Activated B cell treated with CpG ODN at 0.5 μM for 24 hours (primary cell): ENCODE measurements around the gene RYR2. TPM values are rescaled to one million over a fixed set of nuclear protein-coding genes. Genes with fewer than 3 reads are reported as not detected.

Experiments
- ATAC-seq: fragments of 200-7000 bp; cut with Tn5 transposase; one replicate; pipeline ENCODE4 v1.10.0; 2021; ENCODE audit warnings: low read depth, mild to moderate bottlenecking, moderate library complexity
- CTCF ChIA-PET: fragments of 350-600 bp; sonication (Branson Sonifier 250); formaldehyde crosslinking; loops from one replicate; lab custom pipeline; 2021; ENCODE audit warnings: antibody characterized with exemption; lab: Charles Lee
- POLR2A ChIA-PET: fragments of 350-600 bp; sonication (Branson Sonifier 250); formaldehyde crosslinking; loops from one replicate; lab custom pipeline; 2021; ENCODE audit warnings: antibody characterized with exemption; lab: Charles Lee
- DNase-seq: peaks from one replicate; pipeline ENCODE4 v3.0.0; 2022
- H3K27ac Mint-ChIP-seq: one replicate; pipeline ENCODE4 v1.8.0; 2020; ENCODE audit warnings: mixed read lengths
- H3K27me3 Mint-ChIP-seq: one replicate; pipeline ENCODE4 v1.8.0; 2021; ENCODE audit warnings: mixed read lengths
- H3K36me3 Mint-ChIP-seq: one replicate; pipeline ENCODE4 v1.8.0; 2021; ENCODE audit warnings: low read depth, mixed read lengths
- H3K4me1 Mint-ChIP-seq: one replicate; pipeline ENCODE4 v1.8.0; 2021; ENCODE audit warnings: mixed read lengths
- H3K4me3 Mint-ChIP-seq: one replicate; pipeline ENCODE4 v1.8.0; 2020; ENCODE audit warnings: mild to moderate bottlenecking, mixed read lengths
- H3K9me3 Mint-ChIP-seq: one replicate; pipeline ENCODE4 v1.8.0; 2020; ENCODE audit warnings: mixed read lengths
- CTCF ChIP-seq: fragments of 200-600 bp; IDR thresholded peaks from one replicate; pipeline ENCODE4 v1.8.0; 2022; ENCODE audit warnings: antibody characterized with exemption, mild to moderate bottlenecking
- intact Hi-C: fragments of 100-400 bp; cut with micrococcal nuclease; formaldehyde crosslinking; loops from one replicate; pipeline ENCODE4 v1.15.1; 2024
- total RNA-seq: library from RNA; stranded (reverse); gene quantifications from 2 replicates; pipeline ENCODE4 v1.2.3, GENCODE V29; 2022

The RYR2 gene
- total RNA-seq, 1 donor from 2014 or later, result not detected

GRCh38 chr1:237711281-237711680 is 669.3 kb downstream of the RYR2 start:
- POLR2A ChIA-PET, result no interaction called here
- no peak for TF ChIP-seq CTCF

GRCh38 chr1:237712082-237712481 is 670.1 kb downstream of the RYR2 start:
- intact Hi-C loops, result no loop called here
- DNase-seq, result no peak
- no peak for ATAC-seq
- Mint-ChIP-seq H3K4me1 (no peaks in the 10 kb centered on the region), H3K27ac (no peak overlapping the region), H3K27me3 (no peaks in the 10 kb centered on the region), H3K36me3 (no peaks in the 10 kb centered on the region), H3K4me3 (no peak overlapping the region), H3K9me3 (no peaks in the 10 kb centered on the region)
- no peak for TF ChIP-seq CTCF
- CTCF ChIA-PET, result no interaction called here
- POLR2A ChIA-PET, result no interaction called here

More at GRCh38 chr1:237711281-237711680, 669.3 kb downstream of the RYR2 start:
- Mint-ChIP-seq H3K36me3 (no peaks in the 10 kb centered on the region), H3K4me1 (no peaks in the 10 kb centered on the region), H3K27me3 (no peaks in the 10 kb centered on the region), H3K27ac (no peak overlapping the region), H3K9me3 (no peaks in the 10 kb centered on the region), H3K4me3 (no peak overlapping the region)
- ATAC-seq, result no peak
- no peak for DNase-seq
- intact Hi-C loops, result no loop called here
- CTCF ChIA-PET, result no interaction called here

- no peak overlapping the region for H3K27ac Mint-ChIP-seq
- TF ChIP-seq CTCF, result no peak
- H3K4me1 Mint-ChIP-seq, result no peaks in the 10 kb centered on the region
- intact Hi-C loops, result no loop called here
- no peak overlapping the region for H3K4me3 Mint-ChIP-seq
- DNase-seq (no peak), ATAC-seq (no peak)
- H3K27me3 Mint-ChIP-seq, result no peaks in the 10 kb centered on the region
- H3K9me3 Mint-ChIP-seq, result no peaks in the 10 kb centered on the region
- ChIA-PET CTCF (no interaction called here), POLR2A (no interaction called here)
- no peaks in the 10 kb centered on the region for H3K36me3 Mint-ChIP-seq
Measured at GRCh38 chr1:237712586-237713157, 670.7 kb downstream of the RYR2 start.

GRCh38 chr1:237713916-237714315 is 671.9 kb downstream of the RYR2 start:
- H3K36me3 Mint-ChIP-seq, result no peaks in the 10 kb centered on the region

GRCh38 chr1:237717106-237717505 is 675.1 kb downstream of the RYR2 start:
- Mint-ChIP-seq H3K4me1 (no peaks in the 10 kb centered on the region), H3K27me3 (no peaks in the 10 kb centered on the region), H3K36me3 (no peaks in the 10 kb centered on the region), H3K27ac (no peak overlapping the region), H3K9me3 (peaks cover 2% of the 10 kb centered on the region), H3K4me3 (no peak overlapping the region)
- intact Hi-C loops, result no loop called here
- POLR2A ChIA-PET, result no interaction called here
- CTCF ChIA-PET, result no interaction called here
- no peak for DNase-seq
- no peak for ATAC-seq
- TF ChIP-seq CTCF, result no peak

More at GRCh38 chr1:237713916-237714315, 671.9 kb downstream of the RYR2 start:
- Mint-ChIP-seq H3K9me3 (no peaks in the 10 kb centered on the region), H3K27me3 (no peaks in the 10 kb centered on the region), H3K4me3 (no peak overlapping the region), H3K4me1 (no peaks in the 10 kb centered on the region), H3K27ac (no peak overlapping the region)
- ATAC-seq (no peak), DNase-seq (no peak)
- intact Hi-C loops, result no loop called here
- TF ChIP-seq CTCF, result no peak
- POLR2A ChIA-PET, result no interaction called here
- CTCF ChIA-PET, result interaction anchor here (0.7 kb wide), 1 partner anchor 23 kb away, joined by 3 read pairs; no protein-coding TSS in a partner anchor
